Body of pancreas (tissue), 4 donors: Measurements from ENCODE around the gene RPL37. TPM values are rescaled to one million over a fixed set of nuclear protein-coding genes. Genes with fewer than 3 reads are reported as not detected.

Experiments used
- ATAC-seq: fragments of 150-250 bp; one replicate; pipeline ENCODE4 v1.9.1; 2016
- DNase-seq, 4 donors: peaks; one replicate each; pipeline ENCODE4 v3.0.0-alpha.2; 2019
- H3K27ac ChIP-seq, 4 donors: fragments of 200-600 bp; sonication (generic); 1 replicate in 3 of 4; 2 replicates in 1 of 4; pipeline versions ENCODE4 v1.5.1 to v1.6.1; 2016 to 2019; ENCODE audit warnings: mild to moderate bottlenecking in 1 of 4, mixed read lengths in 1 of 4, moderate library complexity in 1 of 4
- H3K27me3 ChIP-seq, 2 donors: fragments of 200-600 bp; sonication (generic); one replicate each; pipeline ENCODE4 v1.6.0; 2016; ENCODE audit warnings: mild to moderate bottlenecking in 1 of 2
- H3K36me3 ChIP-seq, 2 donors: fragments of 200-600 bp; sonication (generic); replicated peaks in 1 of 2; 2 replicates each; pipeline ENCODE4 v1.5.1; 2016; ENCODE audit warnings: low read depth in 2 of 2; ENCODE audit not compliant: insufficient read depth in 1 of 2
- H3K4me1 ChIP-seq: fragments of 200-600 bp; sonication (generic); one replicate; pipeline ENCODE4 v1.6.0; 2016
- H3K4me3 ChIP-seq, 2 donors: fragments of 200-600 bp; sonication (generic); 1 replicate in 1 of 2; 2 replicates in 1 of 2; pipeline ENCODE4 v1.5.1; 2016 to 2019
- H3K9me3 ChIP-seq, 3 donors: fragments of 200-600 bp; sonication (generic); 1 replicate in 2 of 3; 2 replicates in 1 of 3; pipeline ENCODE4 v1.5.1; 2016
- POLR2A ChIP-seq, 3 donors: fragments of 450-650 bp; IDR thresholded peaks; one replicate each; pipeline ENCODE4 v1.6.1; 2016; ENCODE audit warnings: antibody characterized with exemption in 3 of 3, mild to moderate bottlenecking in 2 of 3
- WGBS, 2 donors: methylation state at CpG; one replicate each; pipeline ENCODE4 v1.1.5; 2017; 5-methylcytosine and 5-hydroxymethylcytosine counted together
- intact Hi-C: fragments of 100-400 bp; cut with DNase I; formaldehyde crosslinking; loops from one replicate; pipeline ENCODE4 v1.15.1; 2023
- total RNA-seq, 2 donors: library from RNA; depleted of rRNA; stranded (reverse); fragments of >200 nt; gene quantifications; one replicate each; pipeline ENCODE4 v1.1.0, GENCODE V29; 2016
- TF ChIP-seq, protein P1 (sequence below), 7 experiments: fragments of 450-650 bp in 4 of 7; fragments of 200-600 bp in 3 of 7; sonication (generic) in 3 of 7; IDR thresholded peaks; one replicate each; pipeline ENCODE4 v1.5.1; 2016 to 2019; ENCODE audit warnings: antibody characterized with exemption in 7 of 7

The RPL37 gene
- total RNA-seq, 2 donors from 2014 or later, result 126 to 256 TPM

DNA sequence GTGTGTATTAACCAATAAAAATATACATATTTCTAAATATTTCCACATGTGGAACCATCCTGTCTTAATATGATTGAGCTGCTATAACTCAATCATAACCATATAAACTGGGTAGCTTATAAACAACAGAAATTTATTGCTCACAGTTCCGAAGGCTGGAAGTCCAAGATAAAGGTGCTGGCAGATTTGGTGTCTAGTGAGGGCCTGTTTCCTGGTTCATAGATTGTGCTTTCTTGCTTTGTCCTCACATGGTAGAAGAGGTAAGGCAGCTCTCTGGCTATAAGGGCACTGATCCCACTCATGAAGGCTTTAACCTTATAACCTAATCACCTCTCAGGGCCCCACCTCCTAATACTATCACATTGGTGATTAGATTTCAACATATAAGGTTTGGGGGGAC is 22.9 kb downstream of the RPL37 start:
- no peaks in the 10 kb centered on the region for H3K27me3 ChIP-seq
- WGBS, 2 donors, result 83 to 88% methylated on average over 1 of the region's 1 CpG
- H3K9me3 ChIP-seq, result no peaks in the 10 kb centered on the region
- TF ChIP-seq, protein P1, sequence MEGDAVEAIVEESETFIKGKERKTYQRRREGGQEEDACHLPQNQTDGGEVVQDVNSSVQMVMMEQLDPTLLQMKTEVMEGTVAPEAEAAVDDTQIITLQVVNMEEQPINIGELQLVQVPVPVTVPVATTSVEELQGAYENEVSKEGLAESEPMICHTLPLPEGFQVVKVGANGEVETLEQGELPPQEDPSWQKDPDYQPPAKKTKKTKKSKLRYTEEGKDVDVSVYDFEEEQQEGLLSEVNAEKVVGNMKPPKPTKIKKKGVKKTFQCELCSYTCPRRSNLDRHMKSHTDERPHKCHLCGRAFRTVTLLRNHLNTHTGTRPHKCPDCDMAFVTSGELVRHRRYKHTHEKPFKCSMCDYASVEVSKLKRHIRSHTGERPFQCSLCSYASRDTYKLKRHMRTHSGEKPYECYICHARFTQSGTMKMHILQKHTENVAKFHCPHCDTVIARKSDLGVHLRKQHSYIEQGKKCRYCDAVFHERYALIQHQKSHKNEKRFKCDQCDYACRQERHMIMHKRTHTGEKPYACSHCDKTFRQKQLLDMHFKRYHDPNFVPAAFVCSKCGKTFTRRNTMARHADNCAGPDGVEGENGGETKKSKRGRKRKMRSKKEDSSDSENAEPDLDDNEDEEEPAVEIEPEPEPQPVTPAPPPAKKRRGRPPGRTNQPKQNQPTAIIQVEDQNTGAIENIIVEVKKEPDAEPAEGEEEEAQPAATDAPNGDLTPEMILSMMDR (IDR thresholded peaks at IDR 0.05), result no peak
- no peak for TF ChIP-seq POLR2A (IDR thresholded peaks at IDR 0.05)
- no peaks in the 10 kb centered on the region for H3K4me1 ChIP-seq
- intact Hi-C loops, result no loop called here
- no peaks in the 10 kb centered on the region for H3K36me3 ChIP-seq
- DNase-seq (no peak), ATAC-seq (no peak)
- H3K4me3 ChIP-seq, result no peak overlapping the region
- H3K27ac ChIP-seq, result no peak overlapping the region

DNA sequence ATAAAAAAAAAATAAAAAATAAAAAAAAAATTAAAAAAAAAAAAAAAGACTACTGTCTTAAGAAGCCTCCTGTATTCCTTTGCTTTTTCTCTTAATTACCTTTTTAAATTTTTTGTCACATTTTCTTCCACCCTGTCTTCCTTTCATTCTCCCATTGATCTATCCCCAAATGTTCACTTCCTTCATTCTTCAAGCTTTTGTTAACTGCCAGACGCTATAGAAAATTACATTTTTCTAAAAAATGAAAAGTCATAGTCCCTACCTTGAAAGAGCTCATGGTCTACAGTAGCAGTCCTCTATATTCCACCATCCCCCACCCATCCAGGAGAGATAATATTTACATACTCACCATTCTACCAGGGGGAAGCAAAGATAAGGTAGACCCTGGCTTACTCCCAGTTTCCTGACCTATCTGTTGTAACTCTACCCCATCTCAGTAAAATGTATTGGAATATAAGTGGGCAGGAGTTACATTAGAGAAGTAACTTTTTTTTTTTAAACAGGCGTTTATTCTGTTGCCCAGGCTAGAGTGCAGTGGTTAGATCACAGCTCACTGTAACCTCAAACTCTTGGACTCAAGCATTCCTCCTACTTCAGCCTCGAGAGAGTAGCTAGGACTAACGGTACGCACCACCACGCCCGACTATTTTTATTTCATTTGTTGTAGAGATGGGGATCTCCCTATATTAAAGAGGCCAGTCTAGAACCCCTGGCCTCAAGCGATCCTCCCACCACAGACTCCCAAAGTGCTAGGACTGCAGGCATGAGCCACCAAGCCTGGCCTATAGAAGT is 33.1 kb downstream of the RPL37 start:
- DNase-seq, result no peak
- TF ChIP-seq, protein P1 (IDR thresholded peaks at IDR 0.05), result no peak
- no peak for TF ChIP-seq POLR2A (IDR thresholded peaks at IDR 0.05)
- H3K9me3 ChIP-seq, result no peaks in the 10 kb centered on the region
- peaks cover 6% of the 10 kb centered on the region for H3K4me1 ChIP-seq
- no peaks in the 10 kb centered on the region for H3K27me3 ChIP-seq
- no peaks in the 10 kb centered on the region for H3K36me3 ChIP-seq
- intact Hi-C loops, result no loop called here
- H3K4me3 ChIP-seq, result no peak overlapping the region
- WGBS, 2 donors, result 73 to 83% methylated on average over 8 of the region's 8 CpGs
- no peak overlapping the region for H3K27ac ChIP-seq
- ATAC-seq, result no peak

DNA sequence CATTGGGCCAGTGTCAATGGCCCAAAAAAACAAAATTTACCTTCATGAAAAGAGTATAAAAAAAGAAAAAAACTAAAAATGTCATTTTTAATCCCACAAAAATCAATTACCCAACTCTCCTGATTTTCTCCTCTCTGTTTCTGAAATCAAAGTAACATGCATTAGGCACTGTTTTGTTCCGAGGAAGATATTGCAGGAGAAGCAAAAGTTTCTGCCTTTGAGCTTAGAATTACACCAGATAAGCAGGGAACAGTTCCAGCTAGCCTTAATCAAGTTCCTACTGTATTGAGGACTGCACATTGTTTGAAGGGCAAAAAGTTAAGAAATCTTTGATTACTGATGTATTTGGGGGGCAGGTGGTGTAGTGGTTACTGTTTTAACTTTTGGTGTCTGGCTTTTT is 35.8 kb downstream of the RPL37 start:
- Histone ChIP-seq H3K4me1 (peaks cover 23% of the 10 kb centered on the region), H3K9me3 (no peaks in the 10 kb centered on the region), H3K36me3 (no peaks in the 10 kb centered on the region), H3K27me3 (no peaks in the 10 kb centered on the region), H3K4me3 (no peak overlapping the region), H3K27ac (no peak overlapping the region)
- intact Hi-C loops, result no loop called here
- ATAC-seq (no peak), DNase-seq (no peak)
- WGBS, 2 donors, result 18 to 38% methylated on average over 1 of the region's 1 CpG
- TF ChIP-seq, protein P1 (IDR thresholded peaks at IDR 0.05), result no peak
- TF ChIP-seq POLR2A (IDR thresholded peaks at IDR 0.05), result no peak

DNA sequence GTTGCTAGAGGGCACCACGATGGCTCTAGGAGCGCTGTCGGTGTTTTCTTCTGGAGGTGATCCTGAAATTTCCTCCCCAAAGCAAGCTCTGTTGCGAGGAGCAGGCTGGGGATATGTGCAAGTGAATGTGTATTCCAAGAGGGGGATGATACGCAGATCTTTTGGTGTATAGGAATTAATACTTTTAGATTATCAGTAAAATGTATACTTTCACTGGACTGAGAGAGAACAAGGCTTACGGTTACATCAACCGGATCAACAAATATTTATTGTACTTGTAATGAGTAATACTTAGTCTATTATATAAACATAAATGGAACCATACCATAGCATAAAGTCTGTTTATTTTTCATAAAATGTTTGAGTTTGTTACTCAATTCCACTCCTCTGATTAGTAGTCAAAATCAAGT is 36.2 kb downstream of the RPL37 start:
- Histone ChIP-seq H3K4me1 (peaks cover 23% of the 10 kb centered on the region), H3K27ac (peak overlapping the region in 3 of 4 donors; percentile 91 to 96 (median 93)), H3K4me3 (peak overlapping the region; percentile 74 to 100), H3K36me3 (no peaks in the 10 kb centered on the region), H3K9me3 (no peaks in the 10 kb centered on the region), H3K27me3 (no peaks in the 10 kb centered on the region)
- TF ChIP-seq, protein P1 (IDR thresholded peaks at IDR 0.05), result no peak
- no peak for TF ChIP-seq POLR2A (IDR thresholded peaks at IDR 0.05)
- intact Hi-C loops, result no loop called here
- 2 to 8% methylated on average over 7 of the region's 7 CpGs for WGBS, 2 donors
- DNase-seq (no peak), ATAC-seq (no peak)
